Parathyroid adenoma (tissue), 2 donors: ENCODE results near the gene NCKAP1.

Source experiments
- H2AFZ ChIP-seq: fragments of 300-600 bp; sonication (generic); one replicate; pipeline ENCODE4 v1.7.0; 2017; ENCODE audit warnings: antibody characterized with exemption, mild to moderate bottlenecking
- H3K27ac ChIP-seq: fragments of 300-600 bp; sonication (generic); one replicate; pipeline ENCODE4 v1.7.0; 2017
- H3K27me3 ChIP-seq: fragments of 300-600 bp; sonication (generic); one replicate; pipeline ENCODE4 v1.7.0; 2017; ENCODE audit warnings: low read length; ENCODE audit not compliant: control insufficient read depth, insufficient read depth
- H3K36me3 ChIP-seq: fragments of 300-600 bp; sonication (generic); one replicate; pipeline ENCODE4 v1.7.0; 2017; ENCODE audit warnings: low read length; ENCODE audit not compliant: control insufficient read depth, insufficient read depth
- H3K4me1 ChIP-seq: fragments of 300-600 bp; sonication (generic); one replicate; pipeline ENCODE4 v1.7.0; 2017; ENCODE audit warnings: control low read depth
- H3K4me2 ChIP-seq: fragments of 300-600 bp; sonication (generic); one replicate; pipeline ENCODE4 v1.7.0; 2017; ENCODE audit warnings: low read length
- H3K4me3 ChIP-seq: fragments of 300-600 bp; sonication (generic); one replicate; pipeline ENCODE4 v1.7.0; 2017; ENCODE audit warnings: low read depth, low read length
- H3K79me2 ChIP-seq: fragments of 300-600 bp; sonication (generic); one replicate; pipeline ENCODE4 v1.7.0; 2017; ENCODE audit warnings: control low read depth
- H3K9ac ChIP-seq: fragments of 300-600 bp; sonication (generic); one replicate; pipeline ENCODE4 v1.7.0; 2017; ENCODE audit warnings: mild to moderate bottlenecking
- H3K9me3 ChIP-seq: fragments of 300-600 bp; sonication (generic); one replicate; pipeline ENCODE4 v1.7.0; 2017; ENCODE audit warnings: low read length; ENCODE audit not compliant: control insufficient read depth
- CTCF ChIP-seq: fragments of 300-600 bp; sonication (generic); IDR thresholded peaks from one replicate; pipeline ENCODE4 v1.7.0; 2017; ENCODE audit warnings: antibody characterized with exemption, mild to moderate bottlenecking
- donor health status: primary hyperparathyroidism.

NCKAP1 gene

GRCh38 chr2:183035298-183035953 is 2.8 kb downstream of the NCKAP1 start:
- Histone ChIP-seq H3K9ac (no peak overlapping the region), H2AFZ (no peak overlapping the region), H3K27me3 (no peaks in the 10 kb centered on the region), H3K4me1 (peaks cover 3% of the 10 kb centered on the region), H3K79me2 (peaks cover 22% of the 10 kb centered on the region), H3K4me2 (peak overlapping the region; percentile 58), H3K4me3 (peak overlapping the region; percentile 88), H3K9me3 (no peaks in the 10 kb centered on the region), H3K27ac (no peak overlapping the region), H3K36me3 (no peaks in the 10 kb centered on the region)
- TF ChIP-seq CTCF, result no peak

- Histone ChIP-seq H3K9ac (no peak overlapping the region), H3K27me3 (no peaks in the 10 kb centered on the region), H3K4me1 (peaks cover 3% of the 10 kb centered on the region), H3K4me3 (no peak overlapping the region), H3K9me3 (no peaks in the 10 kb centered on the region), H2AFZ (no peak overlapping the region), H3K4me2 (no peak overlapping the region), H3K27ac (no peak overlapping the region), H3K79me2 (peaks cover 25% of the 10 kb centered on the region), H3K36me3 (no peaks in the 10 kb centered on the region)
- no peak for TF ChIP-seq CTCF
These were observed 3.5 kb downstream of the NCKAP1 start for GRCh38 chr2:183034806-183035205.

- Histone ChIP-seq H3K4me2 (no peak overlapping the region), H3K79me2 (peaks cover 31% of the 10 kb centered on the region), H3K36me3 (no peaks in the 10 kb centered on the region), H3K9ac (no peak overlapping the region), H3K4me3 (no peak overlapping the region), H3K9me3 (no peaks in the 10 kb centered on the region), H3K27ac (no peak overlapping the region), H3K4me1 (peaks cover 3% of the 10 kb centered on the region), H3K27me3 (no peaks in the 10 kb centered on the region), H2AFZ (no peak overlapping the region)
- TF ChIP-seq CTCF, result no peak
These were observed 4.3 kb downstream of the NCKAP1 start for GRCh38 chr2:183033951-183034350.

GRCh38 chr2:183031911-183032794 is 6.1 kb downstream of the NCKAP1 start:
- peaks cover 3% of the 10 kb centered on the region for H3K4me1 ChIP-seq
- peaks cover 33% of the 10 kb centered on the region for H3K79me2 ChIP-seq
- H2AFZ ChIP-seq, result no peak overlapping the region
- no peaks in the 10 kb centered on the region for H3K9me3 ChIP-seq
- no peak overlapping the region for H3K4me3 ChIP-seq
- no peak overlapping the region for H3K27ac ChIP-seq
- TF ChIP-seq CTCF, result no peak
- no peaks in the 10 kb centered on the region for H3K27me3 ChIP-seq
- H3K9ac ChIP-seq, result no peak overlapping the region
- no peaks in the 10 kb centered on the region for H3K36me3 ChIP-seq
- no peak overlapping the region for H3K4me2 ChIP-seq
